ENCODE data around the gene PPP1R1B.

The PPP1R1B gene

GRCh38 chr17:39670746-39671145, 44.0 kb downstream of the PPP1R1B start:
- TF ChIP-seq CTCF (IDR thresholded peaks at IDR 0.05; ENCODE audit: extremely low read depth, insufficient read depth, missing control alignments), result no peak
- no peak for DNase-seq (ENCODE audit: low spot score)
- in situ Hi-C loops (cut with MboI; ENCODE audit: low pct_unique_long_range_greater_than_20kb, low sequenced_read_pairs, unreplicated experiment), result no loop called here

GRCh38 chr17:39671651-39672521, 45.1 kb downstream of the PPP1R1B start:
- no peak for DNase-seq (ENCODE audit: low spot score)
- peak; percentile 59 for TF ChIP-seq CTCF (IDR thresholded peaks at IDR 0.05; ENCODE audit: extremely low read depth, insufficient read depth, missing control alignments)
- in situ Hi-C loops (cut with MboI; ENCODE audit: low pct_unique_long_range_greater_than_20kb, low sequenced_read_pairs, unreplicated experiment), result no loop called here

GRCh38 chr17:39672522-39673334, 46.0 kb downstream of the PPP1R1B start:
- in situ Hi-C loops (cut with MboI; ENCODE audit: low pct_unique_long_range_greater_than_20kb, low sequenced_read_pairs, unreplicated experiment), result no loop called here
- TF ChIP-seq CTCF (IDR thresholded peaks at IDR 0.05; ENCODE audit: extremely low read depth, insufficient read depth, missing control alignments), result no peak
- DNase-seq (ENCODE audit: low spot score), result no peak

- in situ Hi-C loops (cut with MboI; ENCODE audit: low pct_unique_long_range_greater_than_20kb, low sequenced_read_pairs, unreplicated experiment), result no loop called here
- DNase-seq (ENCODE audit: low spot score), result no peak
- no peak for TF ChIP-seq CTCF (IDR thresholded peaks at IDR 0.05; ENCODE audit: extremely low read depth, insufficient read depth, missing control alignments)
These were observed 46.8 kb downstream of the PPP1R1B start for GRCh38 chr17:39673335-39674081.

- no peak for DNase-seq (ENCODE audit: low spot score)
- in situ Hi-C loops (cut with MboI; ENCODE audit: low pct_unique_long_range_greater_than_20kb, low sequenced_read_pairs, unreplicated experiment), result no loop called here
- TF ChIP-seq CTCF (IDR thresholded peaks at IDR 0.05; ENCODE audit: extremely low read depth, insufficient read depth, missing control alignments), result no peak
These were observed 47.4 kb downstream of the PPP1R1B start for GRCh38 chr17:39674179-39674578.

- TF ChIP-seq CTCF (IDR thresholded peaks at IDR 0.05; ENCODE audit: extremely low read depth, insufficient read depth, missing control alignments), result no peak
- in situ Hi-C loops (cut with MboI; ENCODE audit: low pct_unique_long_range_greater_than_20kb, low sequenced_read_pairs, unreplicated experiment), result no loop called here
- DNase-seq (ENCODE audit: low spot score), result no peak
These were observed 48.1 kb downstream of the PPP1R1B start for GRCh38 chr17:39674702-39675389.

Data from GM13977 (cell line).